ENCODE results near the gene CACUL1. TPM values are rescaled to one million over a fixed set of nuclear protein-coding genes. Genes with fewer than 3 reads are reported as not detected.

Gene CACUL1
- total and polyA plus RNA-seq, 2 donors from 2014 or later = 5.3 to 39.3 TPM

DNA sequence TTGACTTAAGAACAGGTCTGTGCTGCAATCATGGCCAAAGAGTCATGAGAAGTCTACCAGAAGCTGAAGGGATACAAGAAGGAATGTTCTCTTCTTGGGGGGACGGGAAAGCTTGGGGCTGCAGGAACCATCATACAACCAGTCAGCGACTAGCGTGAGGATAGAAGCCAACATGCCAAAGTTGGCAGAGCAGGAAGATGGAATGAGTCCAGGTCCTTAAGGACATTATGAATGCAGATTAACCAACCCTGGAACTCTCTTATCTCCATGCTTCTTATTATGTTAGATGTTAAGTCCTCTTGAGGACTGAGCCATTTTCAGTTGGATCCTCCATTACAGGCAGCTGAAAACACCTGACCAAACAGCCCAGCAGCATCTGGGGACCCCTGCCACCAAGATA is 17.2 kb upstream of the CACUL1 start:
- FAIRE-seq = no peak

DNA sequence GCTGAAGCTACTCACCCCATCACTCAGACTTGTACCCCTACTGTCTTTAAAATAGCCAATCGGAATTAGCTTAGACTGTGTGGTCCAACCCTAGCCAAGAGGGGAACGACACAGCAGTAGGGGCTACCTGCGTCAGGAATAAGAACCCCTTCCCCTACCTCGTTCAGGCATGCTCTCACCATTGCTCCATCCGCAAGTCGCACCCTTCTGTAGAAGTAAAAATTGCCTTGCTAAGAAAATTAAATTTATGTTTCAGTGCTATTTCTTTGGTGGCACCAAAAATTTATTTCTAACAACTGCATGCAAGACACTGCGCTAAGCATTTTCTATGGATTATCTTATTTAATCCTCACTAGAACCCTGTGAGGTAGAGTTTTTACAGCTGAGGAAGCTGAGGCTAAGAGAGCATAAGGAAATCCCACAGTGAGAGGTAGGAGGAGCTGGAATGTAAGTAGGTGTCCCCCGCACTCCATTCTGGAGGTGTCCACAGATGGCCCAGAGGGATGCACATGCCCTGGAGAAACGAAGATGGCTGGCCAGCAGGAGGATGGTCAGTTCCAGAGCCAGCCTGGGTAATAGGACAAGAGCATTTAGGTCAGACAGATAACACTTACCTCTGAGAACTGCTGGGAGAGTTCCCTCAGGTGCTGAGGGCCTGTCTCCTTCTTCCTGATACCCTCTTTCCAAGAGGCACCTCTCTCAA is 15.3 kb upstream of the CACUL1 start:
- no peak for DNase-seq
- Histone ChIP-seq H3K27me3 (ENCODE audit: control insufficient read depth, insufficient read depth, low read length) (no peaks in the 10 kb centered on the region), H3K4me1 (ENCODE audit: control insufficient read depth in 2 of 3, insufficient read depth in 2 of 3, low read depth in 1 of 3, low read length in 3 of 3) (no peaks in the 10 kb centered on the region), H3K9ac (ENCODE audit: low read length in 3 of 3) (no peak overlapping the region), H3K36me3 (ENCODE audit: control insufficient read depth in 2 of 3, insufficient read depth in 3 of 3, low read length in 3 of 3) (no peaks in the 10 kb centered on the region), H3K4me3 (ENCODE audit: low read length in 3 of 3) (no peak overlapping the region), H3K27ac (ENCODE audit: low read depth in 2 of 2, low read length in 2 of 2) (no peak overlapping the region), H3K9me3 (ENCODE audit: control insufficient read depth in 2 of 3, insufficient read depth in 1 of 3, low read length in 3 of 3) (no peaks in the 10 kb centered on the region)
- no peak for TF ChIP-seq CTCF (IDR thresholded peaks at IDR 0.05; ENCODE audit: borderline replicate concordance, extremely low read depth, insufficient read depth)
- FAIRE-seq = no peak
- intact Hi-C loops (cut with DNase I) = no loop called here

More for the DNA sequence above, 17.2 kb upstream of the CACUL1 start:
- Histone ChIP-seq H3K27me3 (ENCODE audit: control insufficient read depth, insufficient read depth, low read length) (no peaks in the 10 kb centered on the region), H3K27ac (ENCODE audit: low read depth in 2 of 2, low read length in 2 of 2) (no peak overlapping the region), H3K4me3 (ENCODE audit: low read length in 3 of 3) (no peak overlapping the region), H3K4me1 (ENCODE audit: control insufficient read depth in 2 of 3, insufficient read depth in 2 of 3, low read depth in 1 of 3, low read length in 3 of 3) (no peaks in the 10 kb centered on the region), H3K9me3 (ENCODE audit: control insufficient read depth in 2 of 3, insufficient read depth in 1 of 3, low read length in 3 of 3) (no peaks in the 10 kb centered on the region), H3K36me3 (ENCODE audit: control insufficient read depth in 2 of 3, insufficient read depth in 3 of 3, low read length in 3 of 3) (no peaks in the 10 kb centered on the region), H3K9ac (ENCODE audit: low read length in 3 of 3) (no peak overlapping the region)
- intact Hi-C loops (cut with DNase I) = no loop called here
- no peak for DNase-seq
- no peak for TF ChIP-seq CTCF (IDR thresholded peaks at IDR 0.05; ENCODE audit: borderline replicate concordance, extremely low read depth, insufficient read depth)

- DNase-seq = no peak
- intact Hi-C loops (cut with DNase I) = no loop called here
- TF ChIP-seq CTCF (IDR thresholded peaks at IDR 0.05; ENCODE audit: borderline replicate concordance, extremely low read depth, insufficient read depth) = no peak
- H3K4me1 ChIP-seq (ENCODE audit: control insufficient read depth in 2 of 3, insufficient read depth in 2 of 3, low read depth in 1 of 3, low read length in 3 of 3) = peaks cover 0 to 8% (median 3%) of the 10 kb centered on the region in 3 donors
- no peak overlapping the region for H3K4me3 ChIP-seq (ENCODE audit: low read length in 3 of 3)
- H3K27me3 ChIP-seq (ENCODE audit: control insufficient read depth, insufficient read depth, low read length) = no peaks in the 10 kb centered on the region
- H3K9ac ChIP-seq (ENCODE audit: low read length in 3 of 3) = no peak overlapping the region
- FAIRE-seq = no peak
- H3K9me3 ChIP-seq (ENCODE audit: control insufficient read depth in 2 of 3, insufficient read depth in 1 of 3, low read length in 3 of 3) = no peaks in the 10 kb centered on the region
- no peaks in the 10 kb centered on the region for H3K36me3 ChIP-seq (ENCODE audit: control insufficient read depth in 2 of 3, insufficient read depth in 3 of 3, low read length in 3 of 3)
- no peak overlapping the region for H3K27ac ChIP-seq (ENCODE audit: low read depth in 2 of 2, low read length in 2 of 2)
Measured at GRCh38 chr10:118768041-118768919, 13.5 kb upstream of the CACUL1 start.
